Measurements from ENCODE around the gene PCDHGB3.

The PCDHGB3 gene

GRCh38 chr5:141420855-141421488 lies 50.9 kb downstream of the PCDHGB3 start, which contains the start of gene PCDHGA11:
Gene PCDHGA11 (plus strand): TSS chr5:141421051. CDS start chr5:141421228, 177 bp downstream.
- peaks cover 13% of the 10 kb centered on the region for H3K27me3 ChIP-seq (ENCODE audit: control insufficient read depth, insufficient read depth, low read length)
- H3K9ac ChIP-seq (ENCODE audit: low read length): no peak within 1 kb of the TSS
- H3K9me3 ChIP-seq (ENCODE audit: control insufficient read depth, low read length): peaks cover 46% of the 10 kb centered on the region
- no peak within 1 kb of the TSS for H3K4me3 ChIP-seq (ENCODE audit: low read length)
- no peaks in the 10 kb centered on the region for H3K36me3 ChIP-seq (ENCODE audit: control insufficient read depth, insufficient read depth, low read length)
- no peaks in the 10 kb centered on the region for H3K4me1 ChIP-seq (ENCODE audit: control insufficient read depth, insufficient read depth, low read length)

DNA sequence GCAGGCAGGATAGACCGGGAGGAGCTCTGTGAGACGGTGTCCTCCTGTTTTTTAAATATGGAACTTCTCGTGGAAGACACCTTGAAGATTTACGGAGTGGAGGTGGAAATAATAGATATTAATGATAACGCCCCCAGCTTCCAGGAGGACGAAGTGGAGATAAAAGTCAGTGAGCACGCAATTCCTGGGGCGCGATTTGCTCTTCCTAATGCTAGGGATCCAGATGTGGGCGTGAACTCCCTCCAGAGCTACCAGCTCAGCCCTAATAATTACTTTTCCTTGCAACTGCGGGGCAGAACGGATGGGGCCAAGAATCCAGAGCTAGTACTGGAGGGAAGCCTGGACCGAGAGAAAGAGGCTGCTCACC lies 51.4 kb downstream of the PCDHGB3 start:
- Histone ChIP-seq H3K9ac (ENCODE audit: low read length) (no peak overlapping the region), H3K4me1 (ENCODE audit: control insufficient read depth, insufficient read depth, low read length) (no peaks in the 10 kb centered on the region), H3K9me3 (ENCODE audit: control insufficient read depth, low read length) (peaks cover 46% of the 10 kb centered on the region), H3K4me3 (ENCODE audit: low read length) (no peak overlapping the region), H3K27me3 (ENCODE audit: control insufficient read depth, insufficient read depth, low read length) (peaks cover 13% of the 10 kb centered on the region), H3K36me3 (ENCODE audit: control insufficient read depth, insufficient read depth, low read length) (no peaks in the 10 kb centered on the region)

All from mucosa of stomach (tissue), 1 donor.